ENCODE data around the gene CYSLTR2.

DNA sequence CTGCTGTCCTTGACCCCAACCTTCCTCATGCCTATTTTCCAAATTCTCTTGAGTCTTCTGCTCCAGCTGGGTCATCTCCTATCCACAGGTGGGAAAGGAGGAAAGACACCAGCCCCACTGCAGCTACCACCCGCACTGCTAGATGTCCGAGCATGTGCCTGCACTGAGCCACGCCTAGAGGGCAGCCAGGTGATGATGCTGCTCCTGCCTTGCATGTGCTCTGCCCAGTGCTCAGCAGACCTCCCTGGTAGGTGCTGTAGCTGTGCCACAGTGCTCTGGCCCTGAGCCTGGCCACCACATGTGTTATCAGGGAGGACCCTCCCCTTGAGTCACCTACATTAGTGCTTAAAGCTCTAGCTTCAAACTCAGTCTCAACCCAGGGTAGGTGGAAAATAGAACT is 6.9 kb upstream of the CYSLTR2 start:
- TF ChIP-seq, protein P1, sequence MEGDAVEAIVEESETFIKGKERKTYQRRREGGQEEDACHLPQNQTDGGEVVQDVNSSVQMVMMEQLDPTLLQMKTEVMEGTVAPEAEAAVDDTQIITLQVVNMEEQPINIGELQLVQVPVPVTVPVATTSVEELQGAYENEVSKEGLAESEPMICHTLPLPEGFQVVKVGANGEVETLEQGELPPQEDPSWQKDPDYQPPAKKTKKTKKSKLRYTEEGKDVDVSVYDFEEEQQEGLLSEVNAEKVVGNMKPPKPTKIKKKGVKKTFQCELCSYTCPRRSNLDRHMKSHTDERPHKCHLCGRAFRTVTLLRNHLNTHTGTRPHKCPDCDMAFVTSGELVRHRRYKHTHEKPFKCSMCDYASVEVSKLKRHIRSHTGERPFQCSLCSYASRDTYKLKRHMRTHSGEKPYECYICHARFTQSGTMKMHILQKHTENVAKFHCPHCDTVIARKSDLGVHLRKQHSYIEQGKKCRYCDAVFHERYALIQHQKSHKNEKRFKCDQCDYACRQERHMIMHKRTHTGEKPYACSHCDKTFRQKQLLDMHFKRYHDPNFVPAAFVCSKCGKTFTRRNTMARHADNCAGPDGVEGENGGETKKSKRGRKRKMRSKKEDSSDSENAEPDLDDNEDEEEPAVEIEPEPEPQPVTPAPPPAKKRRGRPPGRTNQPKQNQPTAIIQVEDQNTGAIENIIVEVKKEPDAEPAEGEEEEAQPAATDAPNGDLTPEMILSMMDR (conservative IDR thresholded peaks at IDR 0.05), result no peak
- TF ChIP-seq ZFX (IDR thresholded peaks at IDR 0.05), result no peak
